Measurements from ENCODE around the gene STRN3.

The STRN3 gene

GRCh38 chr14:30853946-30854345, 172.2 kb downstream of the STRN3 start:
- DNase-seq, result no peak
- TF ChIP-seq POLR2A (IDR thresholded peaks at IDR 0.05; ENCODE audit: low read length), result no peak

- TF ChIP-seq POLR2A (IDR thresholded peaks at IDR 0.05; ENCODE audit: low read length), result no peak
- TF ChIP-seq GATA1 (IDR thresholded peaks at IDR 0.05; ENCODE audit: low read depth, low read length), result no peak
- DNase-seq, result no peak
Measured at GRCh38 chr14:30849983-30850382, 176.2 kb downstream of the STRN3 start.

- TF ChIP-seq POLR2A (IDR thresholded peaks at IDR 0.05; ENCODE audit: low read length) (no peak), GATA1 (IDR thresholded peaks at IDR 0.05; ENCODE audit: low read depth, low read length) (no peak)
Measured at GRCh38 chr14:30849354-30849753, 176.8 kb downstream of the STRN3 start.

GRCh38 chr14:30848449-30849240, 177.5 kb downstream of the STRN3 start:
- TF ChIP-seq GATA1 (IDR thresholded peaks at IDR 0.05; ENCODE audit: low read depth, low read length), result no peak
- no peak for TF ChIP-seq POLR2A (IDR thresholded peaks at IDR 0.05; ENCODE audit: low read length)
- DNase-seq, result no peak

More at GRCh38 chr14:30849354-30849753, 176.8 kb downstream of the STRN3 start:
- no peak for DNase-seq

Data from erythroblast (primary cell).